T-cell (primary cell): Measurements from ENCODE around the gene RNASE12. TPM values are rescaled to one million over a fixed set of nuclear protein-coding genes. Genes with fewer than 3 reads are reported as not detected.
"Not testable (repeated sequence)": the region's sequence is repeated elsewhere in the genome, so short reads cannot be mapped to it uniquely, and the experiment has no call there.

ENCODE experiments used
- ATAC-seq, 4 experiments: fragments of 200-7000 bp in 3 of 4; fragments of 150-1000 bp in 1 of 4; cut with Tn5 transposase; replicated peaks in 1 of 4; 1 replicate in 3 of 4; 2 replicates in 1 of 4; pipeline ENCODE4 v1.10.0; 2021; ENCODE audit warnings: moderate library complexity in 3 of 4, mild to moderate bottlenecking in 2 of 4, moderate number of reproducible peaks in 1 of 4
- CTCF ChIA-PET, 2 donors: fragments of 300-600 bp; sonication (Branson Sonifier 250); formaldehyde crosslinking; loops; one replicate each; lab custom pipeline; 2022; ENCODE audit warnings: antibody characterized with exemption in 2 of 2; lab: Charles Lee
- POLR2A ChIA-PET, 2 donors: fragments of 300-600 bp; sonication (Branson Sonifier 250); formaldehyde crosslinking; loops; one replicate each; lab custom pipeline; 2022; ENCODE audit warnings: antibody characterized with exemption in 2 of 2; lab: Charles Lee
- DNase-seq, 35 experiments: peaks; one replicate each; pipeline versions ENCODE4 v3.0.0 to v3.0.0-alpha.2; 2013 to 2023
- H3K27ac ChIP-seq: one replicate; pipeline ENCODE4 v1.5.1; 2013; ENCODE audit warnings: low read length
- H3K27me3 ChIP-seq, 2 experiments: replicated peaks in 1 of 2; 1 replicate in 1 of 2; 2 replicates in 1 of 2; pipeline versions ENCODE4 v1.6.1 to v1.7.0; 2013; ENCODE audit warnings: low read length in 1 of 2, mixed read lengths in 1 of 2; ENCODE audit not compliant: control insufficient read depth in 2 of 2, insufficient read depth in 2 of 2; ENCODE audit errors: extremely low read depth in 1 of 2
- H3K36me3 ChIP-seq, 2 donors: 1 replicate in 1 of 2; 2 replicates in 1 of 2; pipeline versions ENCODE4 v1.6.1 to v1.7.0; 2013; ENCODE audit warnings: low read length in 1 of 2; ENCODE audit not compliant: control insufficient read depth in 2 of 2, insufficient read depth in 1 of 2; ENCODE audit errors: extremely low read depth in 1 of 2
- H3K4me1 ChIP-seq, 2 experiments: 1 replicate in 1 of 2; 2 replicates in 1 of 2; pipeline versions ENCODE4 v1.6.1 to v1.7.0; 2013; ENCODE audit warnings: low read length in 2 of 2, mixed read lengths in 1 of 2; ENCODE audit not compliant: insufficient read depth in 2 of 2, control insufficient read depth in 1 of 2; ENCODE audit errors: extremely low read depth in 1 of 2
- H3K4me3 ChIP-seq, 2 donors: 1 replicate in 1 of 2; 2 replicates in 1 of 2; pipeline versions ENCODE4 v1.5.1 to v1.7.0; 2013; ENCODE audit warnings: mild to moderate bottlenecking in 2 of 2, low read length in 1 of 2, moderate library complexity in 1 of 2; ENCODE audit not compliant: control insufficient read depth in 1 of 2; ENCODE audit errors: extremely low read depth in 1 of 2
- H3K9me3 ChIP-seq: 2 replicates; pipeline ENCODE4 v1.7.0; 2013
- H3K27ac Mint-ChIP-seq, 2 donors: one replicate each; pipeline ENCODE4 v1.8.0; 2020 to 2021; ENCODE audit warnings: mild to moderate bottlenecking in 2 of 2, mixed read lengths in 2 of 2
- H3K27me3 Mint-ChIP-seq, 2 donors: one replicate each; pipeline ENCODE4 v1.8.0; 2021 to 2022; ENCODE audit warnings: mixed read lengths in 2 of 2
- H3K36me3 Mint-ChIP-seq: one replicate; pipeline ENCODE4 v1.8.0; 2021; ENCODE audit warnings: mixed read lengths
- H3K4me1 Mint-ChIP-seq, 3 donors: one replicate each; pipeline ENCODE4 v1.8.0; 2020 to 2022; ENCODE audit warnings: mixed read lengths in 3 of 3, mild to moderate bottlenecking in 1 of 3
- H3K4me3 Mint-ChIP-seq, 3 donors: one replicate each; pipeline ENCODE4 v1.8.0; 2020 to 2022; ENCODE audit warnings: mild to moderate bottlenecking in 3 of 3, mixed read lengths in 3 of 3, moderate library complexity in 3 of 3
- H3K9me3 Mint-ChIP-seq, 3 donors: one replicate each; pipeline ENCODE4 v1.8.0; 2020 to 2022; ENCODE audit warnings: mixed read lengths in 3 of 3
- WGBS: methylation state at CpG from one replicate; pipeline ENCODE4 v1.1.5; 2013; ENCODE audit warnings: missing lambda C conversion rate; ENCODE audit not compliant: insufficient coverage; 5-methylcytosine and 5-hydroxymethylcytosine counted together
- total RNA-seq, 35 experiments: library from RNA in 6 of 35; stranded (reverse) in 6 of 35; fragments of 120-200 nt in 1 of 35; gene quantifications; one replicate each; pipeline versions ENCODE4 v1.2.1 to v1.2.4 and lab custom pipeline; 2013 to 2026

RNASE12 gene
- total RNA-seq, 5 donors from 2014 or later (not counting 1 experiment from before 2014, with no cell fraction given): not detected

DNA sequence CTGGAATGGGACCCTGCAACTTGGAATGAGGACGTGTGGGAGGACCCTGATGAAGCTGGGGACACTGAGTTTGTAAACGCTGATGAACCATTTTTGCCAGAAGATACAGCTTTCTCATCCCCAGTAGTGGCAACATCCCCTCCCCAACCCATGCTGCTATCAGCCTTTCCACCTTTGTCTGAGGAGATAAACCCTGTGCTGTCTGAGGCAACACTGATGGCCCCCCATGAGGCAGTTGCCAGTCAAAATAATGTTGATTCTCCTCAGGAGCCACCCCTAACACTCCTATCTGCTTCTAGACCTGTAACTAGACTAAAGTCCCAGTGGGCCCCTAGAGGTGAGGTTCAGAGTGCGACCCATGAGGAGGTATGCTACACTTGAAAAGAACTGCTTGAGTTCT lies 22.8 kb downstream of the RNASE12 start:
- H3K27me3 Mint-ChIP-seq: peaks cover 0 to 3% of the 10 kb centered on the region in 2 donors
- WGBS: 100% methylated on average over 2 of the region's 3 CpGs
- no peaks in the 10 kb centered on the region for H3K9me3 ChIP-seq
- H3K27me3 ChIP-seq: no peaks in the 10 kb centered on the region
- ATAC-seq (no peak), DNase-seq (no peak)
- H3K4me1 ChIP-seq: no peaks in the 10 kb centered on the region
- no peak overlapping the region for H3K4me3 ChIP-seq
- peaks cover 0 to 12% (median 4%) of the 10 kb centered on the region in 3 donors for H3K9me3 Mint-ChIP-seq
- POLR2A ChIA-PET: no interaction called here
- H3K36me3 ChIP-seq: no peaks in the 10 kb centered on the region
- H3K36me3 Mint-ChIP-seq: peaks cover 5% of the 10 kb centered on the region
- CTCF ChIA-PET: no interaction called here
- no peak overlapping the region for H3K27ac ChIP-seq
- H3K4me1 Mint-ChIP-seq: peaks cover 10 to 12% (median 11%) of the 10 kb centered on the region in 3 donors
- H3K4me3 Mint-ChIP-seq: no peak overlapping the region
- no peak overlapping the region for H3K27ac Mint-ChIP-seq

GRCh38 chr14:20567199-20567598 lies 24.0 kb downstream of the RNASE12 start:
- peaks cover 10 to 12% (median 11%) of the 10 kb centered on the region in 3 donors for H3K4me1 Mint-ChIP-seq
- CTCF ChIA-PET, H3K27me3 ChIP-seq, POLR2A ChIA-PET, H3K27me3 Mint-ChIP-seq, H3K4me3 Mint-ChIP-seq, H3K9me3 ChIP-seq, DNase-seq, H3K4me1 ChIP-seq, ATAC-seq, H3K27ac Mint-ChIP-seq, H3K36me3 Mint-ChIP-seq, H3K4me3 ChIP-seq, H3K36me3 ChIP-seq, H3K27ac ChIP-seq: not testable (repeated sequence)
- WGBS: 100% methylated on average over 1 of the region's 1 CpG
- H3K9me3 Mint-ChIP-seq: peaks cover 0 to 12% (median 4%) of the 10 kb centered on the region in 3 donors

- Histone ChIP-seq H3K27me3 (no peaks in the 10 kb centered on the region), H3K4me3 (no peak overlapping the region), H3K36me3 (no peaks in the 10 kb centered on the region), H3K4me1 (no peaks in the 10 kb centered on the region), H3K9me3 (no peaks in the 10 kb centered on the region), H3K27ac (no peak overlapping the region)
- no peak overlapping the region for H3K4me3 Mint-ChIP-seq
- WGBS: 96% methylated on average over 2 of the region's 2 CpGs
- peaks cover 10 to 12% (median 11%) of the 10 kb centered on the region in 3 donors for H3K4me1 Mint-ChIP-seq
- DNase-seq (no peak), ATAC-seq (no peak)
- peaks cover 5% of the 10 kb centered on the region for H3K36me3 Mint-ChIP-seq
- ChIA-PET CTCF (no interaction called here), POLR2A (no interaction called here)
- peaks cover 0 to 6% of the 10 kb centered on the region in 2 donors for H3K27me3 Mint-ChIP-seq
- peaks cover 0 to 8% (median 4%) of the 10 kb centered on the region in 3 donors for H3K9me3 Mint-ChIP-seq
- no peak overlapping the region for H3K27ac Mint-ChIP-seq
Observed at GRCh38 chr14:20564501-20564997, 26.6 kb downstream of the RNASE12 start.

- CTCF ChIA-PET: no interaction called here
- H3K4me3 Mint-ChIP-seq: no peak overlapping the region
- H3K9me3 Mint-ChIP-seq: peaks cover 0 to 6% (median 4%) of the 10 kb centered on the region in 3 donors
Observed at GRCh38 chr14:20563971-20564370, 27.2 kb downstream of the RNASE12 start.

GRCh38 chr14:20560961-20561360 lies 30.2 kb downstream of the RNASE12 start, which contains the start of gene RNASE9:
Gene RNASE9 (minus strand): TSS chr14:20561047.
- no peaks in the 10 kb centered on the region for H3K36me3 Mint-ChIP-seq
- CTCF ChIA-PET: no interaction called here
- H3K9me3 Mint-ChIP-seq: no peaks in the 10 kb centered on the region
- Histone ChIP-seq H3K4me3 (no peak within 1 kb of the TSS), H3K27me3 (no peaks in the 10 kb centered on the region), H3K36me3 (no peaks in the 10 kb centered on the region), H3K4me1 (no peaks in the 10 kb centered on the region), H3K27ac (no peak within 1 kb of the TSS), H3K9me3 (no peaks in the 10 kb centered on the region)
- POLR2A ChIA-PET: no interaction called here
- no peak for ATAC-seq
- H3K4me3 Mint-ChIP-seq: no peak within 1 kb of the TSS
- no peaks in the 10 kb centered on the region for H3K4me1 Mint-ChIP-seq
- no peak within 1 kb of the TSS for H3K27ac Mint-ChIP-seq
- peaks cover 6 to 7% of the 10 kb centered on the region in 2 donors for H3K27me3 Mint-ChIP-seq
- DNase-seq: no peak
- WGBS: no CpG with 5 or more reads among the region's 3 CpGs

More at GRCh38 chr14:20563971-20564370, 27.2 kb downstream of the RNASE12 start:
- Histone ChIP-seq H3K4me1 (no peaks in the 10 kb centered on the region), H3K27ac (no peak overlapping the region), H3K36me3 (no peaks in the 10 kb centered on the region), H3K9me3 (no peaks in the 10 kb centered on the region), H3K4me3 (no peak overlapping the region), H3K27me3 (no peaks in the 10 kb centered on the region)
- Mint-ChIP-seq H3K4me1 (peaks cover 10 to 12% (median 11%) of the 10 kb centered on the region in 3 donors), H3K36me3 (peaks cover 5% of the 10 kb centered on the region), H3K27ac (no peak overlapping the region), H3K27me3 (peaks cover 3 to 6% of the 10 kb centered on the region in 2 donors)
- DNase-seq (no peak), ATAC-seq (no peak)
- whole genome bisulfite sequencing: no CpG with 5 or more reads among the region's 1 CpG
- POLR2A ChIA-PET: interaction anchor here in 1 of 2 donors (0.5 to 0.6 kb wide), 2 partner anchors 140 to 205 kb away, joined by 3 to 8 read pairs; no protein-coding TSS in a partner anchor

DNA sequence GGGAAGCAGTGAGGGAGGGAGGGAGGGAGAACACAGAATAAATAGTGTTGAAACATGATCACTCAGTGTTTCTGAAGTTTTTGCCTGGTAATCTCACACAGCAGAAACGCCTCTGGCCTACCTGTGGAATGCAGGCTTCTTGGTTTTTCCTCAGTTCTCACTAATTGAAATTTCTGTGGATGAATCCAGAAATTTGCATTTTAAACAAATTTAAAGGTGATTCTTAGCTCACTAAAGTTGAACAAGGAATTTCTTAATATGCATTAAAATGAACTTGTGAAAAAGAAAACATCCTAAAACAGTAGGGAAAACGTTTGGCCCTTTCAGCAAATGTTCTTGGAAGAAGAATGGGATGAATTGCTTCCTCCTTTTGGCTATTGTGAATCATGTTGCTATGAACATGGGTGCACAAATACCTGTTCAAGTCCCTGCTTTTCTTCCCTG lies 31.7 kb downstream of the RNASE12 start:
- Mint-ChIP-seq H3K4me1 (no peaks in the 10 kb centered on the region), H3K27ac (no peak overlapping the region), H3K36me3 (no peaks in the 10 kb centered on the region), H3K27me3 (peaks cover 5 to 7% of the 10 kb centered on the region in 2 donors), H3K9me3 (no peaks in the 10 kb centered on the region), H3K4me3 (no peak overlapping the region)
- no peaks in the 10 kb centered on the region for H3K27me3 ChIP-seq
- ATAC-seq (no peak), DNase-seq (no peak)
- no peaks in the 10 kb centered on the region for H3K4me1 ChIP-seq
- no peaks in the 10 kb centered on the region for H3K36me3 ChIP-seq
- H3K9me3 ChIP-seq: no peaks in the 10 kb centered on the region
- ChIA-PET POLR2A (no interaction called here), CTCF (no interaction called here)
- 60% methylated on average over 1 of the region's 2 CpGs for WGBS
- no peak overlapping the region for H3K27ac ChIP-seq
- no peak overlapping the region for H3K4me3 ChIP-seq
